HTR-8/SVneo (cell line): ENCODE results near the gene CSMD2.
"Not testable (repeated sequence)": the region's sequence is repeated elsewhere in the genome, so short reads cannot be mapped to it uniquely, and the experiment has no call there.

Source experiments
- DNase-seq: peaks from one replicate; pipeline ENCODE4 v3.0.0; 2011; ENCODE audit warnings: low spot score, mixed read lengths; ENCODE audit not compliant: insufficient read length
- FAIRE-seq: peaks from 2 replicates; lab custom pipeline; 2011; peaks lifted over from hg19 to GRCh38; lab: Jason Lieb, UNC

CSMD2 gene

GRCh38 chr1:33560680-33561079 is 604.4 kb downstream of the CSMD2 start:
- no peak for DNase-seq
- FAIRE-seq: no peak

- no peak for DNase-seq
- FAIRE-seq: no peak
Observed at GRCh38 chr1:33548721-33549120, 616.3 kb downstream of the CSMD2 start.

- no peak for DNase-seq
- FAIRE-seq: no peak
Observed at GRCh38 chr1:33548319-33548718, 616.7 kb downstream of the CSMD2 start.

- DNase-seq (no peak), FAIRE-seq (no peak)
Observed at GRCh38 chr1:33547576-33547975, 617.5 kb downstream of the CSMD2 start.

- DNase-seq (no peak), FAIRE-seq (no peak)
Observed at GRCh38 chr1:33541966-33542365, 623.1 kb downstream of the CSMD2 start.

GRCh38 chr1:33537885-33538284 is 627.1 kb downstream of the CSMD2 start:
- DNase-seq (no peak), FAIRE-seq (no peak)

GRCh38 chr1:33535334-33535733 is 629.7 kb downstream of the CSMD2 start:
- DNase-seq (no peak), FAIRE-seq (no peak)

- DNase-seq (no peak), FAIRE-seq (no peak)
Observed at GRCh38 chr1:33532936-33533335, 632.1 kb downstream of the CSMD2 start.

GRCh38 chr1:33532250-33532649 is 632.8 kb downstream of the CSMD2 start:
- FAIRE-seq (no peak), DNase-seq (no peak)

GRCh38 chr1:33529957-33530356 is 635.1 kb downstream of the CSMD2 start:
- FAIRE-seq: no peak
- no peak for DNase-seq

GRCh38 chr1:33527934-33528333 is 637.1 kb downstream of the CSMD2 start:
- FAIRE-seq (no peak), DNase-seq (no peak)

GRCh38 chr1:33524586-33524985 is 640.4 kb downstream of the CSMD2 start:
- no peak for DNase-seq
- FAIRE-seq: no peak

- DNase-seq (no peak), FAIRE-seq (no peak)
Observed at GRCh38 chr1:33519240-33519884, 645.7 kb downstream of the CSMD2 start.

- no peak for FAIRE-seq
- no peak for DNase-seq
Observed at GRCh38 chr1:33517596-33518250, 647.3 kb downstream of the CSMD2 start.

- DNase-seq (no peak), FAIRE-seq (no peak)
Observed at GRCh38 chr1:33516891-33517567, 648.0 kb downstream of the CSMD2 start.

- DNase-seq (no peak), FAIRE-seq (no peak)
Observed at GRCh38 chr1:33516428-33516827, 648.6 kb downstream of the CSMD2 start.

GRCh38 chr1:33515607-33516006 is 649.4 kb downstream of the CSMD2 start:
- DNase-seq (no peak), FAIRE-seq (no peak)

- FAIRE-seq (no peak), DNase-seq (no peak)
Observed at GRCh38 chr1:33515112-33515511, 649.9 kb downstream of the CSMD2 start.

GRCh38 chr1:33512226-33513011 is 652.6 kb downstream of the CSMD2 start:
- DNase-seq (no peak), FAIRE-seq (no peak)

GRCh38 chr1:33509276-33509675 is 655.8 kb downstream of the CSMD2 start:
- not testable (repeated sequence) for DNase-seq, FAIRE-seq

- FAIRE-seq (no peak), DNase-seq (no peak)
Observed at GRCh38 chr1:33508151-33508550, 656.9 kb downstream of the CSMD2 start.
